HL-60 (cell line): ENCODE data around the gene P3H2.

Experiments used
- POLR2AphosphoS5 ChIP-seq: IDR thresholded peaks from 2 replicates; pipeline ENCODE4 v1.6.1; 2012; ENCODE audit warnings: low read depth
- TF ChIP-seq, protein P1 (sequence below): IDR thresholded peaks from one replicate; pipeline ENCODE4 v1.5.1; 2011; ENCODE audit warnings: low read length, control low read depth, inconsistent platforms; ENCODE audit not compliant: insufficient read depth
- TF ChIP-seq, protein P2 (sequence below): IDR thresholded peaks from 2 replicates; pipeline ENCODE4 v1.6.1; 2012; ENCODE audit warnings: low read depth; ENCODE audit not compliant: insufficient replicate concordance

DNA sequence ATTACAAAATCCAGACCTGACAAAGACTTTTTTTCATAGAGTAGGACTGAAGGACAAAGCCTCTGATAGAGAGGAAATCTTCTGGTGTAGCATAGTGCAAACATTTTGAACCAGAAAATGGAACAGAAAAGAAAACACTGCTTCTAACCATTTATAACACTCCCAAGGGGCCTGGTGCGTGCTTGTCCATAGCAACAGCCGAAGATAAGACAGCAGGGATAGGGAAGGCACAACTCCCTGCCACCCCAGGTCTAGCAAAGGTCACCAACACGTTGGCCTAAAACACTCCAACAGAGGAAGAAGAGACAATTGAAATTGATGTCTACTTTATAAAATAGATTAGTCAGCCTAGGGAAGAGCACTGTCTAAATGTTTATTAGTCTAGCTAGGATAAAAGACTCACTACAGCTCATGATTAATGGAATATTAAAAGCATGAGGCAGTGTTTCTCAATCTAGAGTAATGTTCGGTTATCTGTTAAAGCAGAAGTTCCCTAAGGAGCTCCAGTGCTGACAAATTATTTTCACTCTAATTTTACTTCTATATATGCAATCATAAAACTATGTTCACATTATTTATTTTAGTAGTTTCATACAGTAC, 145.2 kb downstream of the P3H2 start:
- TF ChIP-seq, protein P1, sequence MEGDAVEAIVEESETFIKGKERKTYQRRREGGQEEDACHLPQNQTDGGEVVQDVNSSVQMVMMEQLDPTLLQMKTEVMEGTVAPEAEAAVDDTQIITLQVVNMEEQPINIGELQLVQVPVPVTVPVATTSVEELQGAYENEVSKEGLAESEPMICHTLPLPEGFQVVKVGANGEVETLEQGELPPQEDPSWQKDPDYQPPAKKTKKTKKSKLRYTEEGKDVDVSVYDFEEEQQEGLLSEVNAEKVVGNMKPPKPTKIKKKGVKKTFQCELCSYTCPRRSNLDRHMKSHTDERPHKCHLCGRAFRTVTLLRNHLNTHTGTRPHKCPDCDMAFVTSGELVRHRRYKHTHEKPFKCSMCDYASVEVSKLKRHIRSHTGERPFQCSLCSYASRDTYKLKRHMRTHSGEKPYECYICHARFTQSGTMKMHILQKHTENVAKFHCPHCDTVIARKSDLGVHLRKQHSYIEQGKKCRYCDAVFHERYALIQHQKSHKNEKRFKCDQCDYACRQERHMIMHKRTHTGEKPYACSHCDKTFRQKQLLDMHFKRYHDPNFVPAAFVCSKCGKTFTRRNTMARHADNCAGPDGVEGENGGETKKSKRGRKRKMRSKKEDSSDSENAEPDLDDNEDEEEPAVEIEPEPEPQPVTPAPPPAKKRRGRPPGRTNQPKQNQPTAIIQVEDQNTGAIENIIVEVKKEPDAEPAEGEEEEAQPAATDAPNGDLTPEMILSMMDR = no peak
- TF ChIP-seq, protein P2, sequence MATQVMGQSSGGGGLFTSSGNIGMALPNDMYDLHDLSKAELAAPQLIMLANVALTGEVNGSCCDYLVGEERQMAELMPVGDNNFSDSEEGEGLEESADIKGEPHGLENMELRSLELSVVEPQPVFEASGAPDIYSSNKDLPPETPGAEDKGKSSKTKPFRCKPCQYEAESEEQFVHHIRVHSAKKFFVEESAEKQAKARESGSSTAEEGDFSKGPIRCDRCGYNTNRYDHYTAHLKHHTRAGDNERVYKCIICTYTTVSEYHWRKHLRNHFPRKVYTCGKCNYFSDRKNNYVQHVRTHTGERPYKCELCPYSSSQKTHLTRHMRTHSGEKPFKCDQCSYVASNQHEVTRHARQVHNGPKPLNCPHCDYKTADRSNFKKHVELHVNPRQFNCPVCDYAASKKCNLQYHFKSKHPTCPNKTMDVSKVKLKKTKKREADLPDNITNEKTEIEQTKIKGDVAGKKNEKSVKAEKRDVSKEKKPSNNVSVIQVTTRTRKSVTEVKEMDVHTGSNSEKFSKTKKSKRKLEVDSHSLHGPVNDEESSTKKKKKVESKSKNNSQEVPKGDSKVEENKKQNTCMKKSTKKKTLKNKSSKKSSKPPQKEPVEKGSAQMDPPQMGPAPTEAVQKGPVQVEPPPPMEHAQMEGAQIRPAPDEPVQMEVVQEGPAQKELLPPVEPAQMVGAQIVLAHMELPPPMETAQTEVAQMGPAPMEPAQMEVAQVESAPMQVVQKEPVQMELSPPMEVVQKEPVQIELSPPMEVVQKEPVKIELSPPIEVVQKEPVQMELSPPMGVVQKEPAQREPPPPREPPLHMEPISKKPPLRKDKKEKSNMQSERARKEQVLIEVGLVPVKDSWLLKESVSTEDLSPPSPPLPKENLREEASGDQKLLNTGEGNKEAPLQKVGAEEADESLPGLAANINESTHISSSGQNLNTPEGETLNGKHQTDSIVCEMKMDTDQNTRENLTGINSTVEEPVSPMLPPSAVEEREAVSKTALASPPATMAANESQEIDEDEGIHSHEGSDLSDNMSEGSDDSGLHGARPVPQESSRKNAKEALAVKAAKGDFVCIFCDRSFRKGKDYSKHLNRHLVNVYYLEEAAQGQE = no peak
- no peak for TF ChIP-seq POLR2AphosphoS5
